DMS 273 (cell line): Measurements from ENCODE around the gene SKP1.

Experiments used
- DNase-seq: peaks from one replicate; lab custom pipeline; 2025; ENCODE audit not compliant: unreplicated experiment; lab: John Stamatoyannopoulos, UW

Gene SKP1

DNA sequence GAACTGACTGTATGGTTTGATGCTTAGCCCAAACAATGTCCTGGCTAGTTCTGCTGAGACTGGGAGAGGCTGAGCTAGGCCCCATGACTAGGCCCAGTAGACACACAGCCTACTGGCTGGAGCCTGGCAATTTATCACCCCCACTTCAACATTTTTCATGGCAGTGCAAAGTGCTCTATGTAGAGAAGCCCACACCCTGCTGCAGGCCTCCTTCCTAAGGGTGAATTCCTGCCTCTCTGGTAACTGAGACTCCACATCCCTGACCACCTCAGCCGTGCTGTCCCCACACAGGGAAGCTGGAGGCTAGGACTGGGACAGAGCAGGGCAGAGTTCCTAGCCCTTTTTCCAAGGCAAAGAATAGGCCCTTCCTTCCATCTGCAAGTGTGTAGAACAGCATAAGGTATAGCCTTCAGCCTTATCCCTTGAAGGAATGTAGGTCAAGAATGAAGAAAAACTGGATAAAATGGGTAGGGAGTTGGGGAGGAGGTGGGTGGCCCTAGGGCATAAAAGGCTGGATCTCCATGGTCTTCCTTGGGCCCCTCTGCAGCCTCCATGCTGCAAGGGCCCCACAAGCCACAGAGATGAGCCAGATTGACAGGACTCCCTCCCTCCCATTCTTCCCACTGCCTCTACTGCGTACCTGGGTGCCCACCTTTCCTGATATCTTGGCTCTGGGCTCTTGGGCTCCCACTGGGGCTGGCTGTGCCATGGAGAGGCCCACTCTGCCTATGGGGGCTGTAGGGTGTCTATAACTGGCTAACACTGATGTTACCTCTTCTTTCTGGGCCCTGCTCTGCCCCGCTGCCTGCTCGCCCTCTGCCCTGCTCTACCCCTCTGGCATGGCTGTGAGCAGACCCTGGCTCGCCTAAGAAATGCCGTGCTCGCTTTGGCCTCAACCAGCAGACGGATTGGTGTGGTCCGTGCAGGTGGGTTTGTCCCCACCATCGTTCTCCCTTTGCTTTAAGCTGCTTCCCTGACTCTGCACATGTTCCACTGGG is 32.5 kb downstream of the SKP1 start:
- no peak for DNase-seq

DNA sequence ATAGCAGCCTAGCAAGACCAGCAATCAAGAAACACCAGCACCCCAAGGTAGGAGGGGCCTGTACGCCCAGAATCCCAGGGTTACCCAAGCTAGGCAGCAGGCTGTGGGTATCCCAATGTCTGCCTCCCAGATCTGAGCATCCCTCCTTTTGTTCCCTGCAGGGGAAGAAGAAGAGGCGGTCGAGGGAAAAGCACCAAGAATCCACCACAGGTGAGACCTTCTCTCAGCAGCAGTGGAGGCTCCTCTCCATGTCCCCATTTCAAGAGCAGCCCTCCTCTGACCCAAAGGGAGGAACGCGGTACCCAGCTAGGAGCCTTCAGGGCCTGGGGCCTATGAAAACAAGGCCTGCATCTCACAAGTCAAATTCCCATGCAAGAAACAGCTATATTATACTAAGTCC is 33.3 kb downstream of the SKP1 start:
- DNase-seq, result no peak

DNA sequence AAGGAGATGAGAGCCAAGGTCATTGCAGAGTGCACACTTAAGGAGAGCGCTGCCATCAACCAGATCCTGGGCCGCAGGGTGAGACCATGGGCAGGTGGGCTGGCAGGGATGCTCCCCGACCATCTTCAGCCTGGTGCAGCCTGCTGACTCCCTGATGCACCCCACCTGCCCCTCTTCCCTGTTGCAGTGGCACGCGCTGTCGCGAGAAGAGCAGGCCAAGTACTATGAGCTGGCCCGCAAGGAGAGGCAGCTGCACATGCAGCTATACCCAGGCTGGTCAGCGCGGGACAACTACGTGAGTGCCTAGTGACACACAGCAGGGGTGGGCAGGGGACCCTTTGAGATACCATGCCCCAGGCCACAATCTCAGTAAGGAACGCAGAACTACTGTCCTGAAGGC is 33.9 kb downstream of the SKP1 start:
- DNase-seq, result no peak

DNA sequence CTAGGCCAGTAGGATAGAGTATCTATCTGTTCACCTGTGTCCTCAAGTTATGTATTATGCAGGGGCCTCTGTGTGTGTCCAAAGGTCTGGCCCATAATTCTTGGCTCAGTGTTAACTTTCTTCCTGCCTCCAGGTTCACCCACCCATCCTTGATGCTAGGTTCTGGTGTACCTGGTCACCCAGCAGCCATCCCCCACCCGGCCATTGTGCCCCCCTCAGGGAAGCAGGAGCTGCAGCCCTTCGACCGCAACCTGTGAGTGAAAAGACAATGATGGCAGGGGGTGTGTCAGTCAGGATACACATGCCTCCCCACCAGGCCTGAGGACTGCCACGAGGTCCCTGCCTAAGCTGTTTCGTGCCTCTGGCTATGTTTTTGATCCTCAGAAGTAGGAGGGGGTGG is 34.7 kb downstream of the SKP1 start:
- no peak for DNase-seq

DNA sequence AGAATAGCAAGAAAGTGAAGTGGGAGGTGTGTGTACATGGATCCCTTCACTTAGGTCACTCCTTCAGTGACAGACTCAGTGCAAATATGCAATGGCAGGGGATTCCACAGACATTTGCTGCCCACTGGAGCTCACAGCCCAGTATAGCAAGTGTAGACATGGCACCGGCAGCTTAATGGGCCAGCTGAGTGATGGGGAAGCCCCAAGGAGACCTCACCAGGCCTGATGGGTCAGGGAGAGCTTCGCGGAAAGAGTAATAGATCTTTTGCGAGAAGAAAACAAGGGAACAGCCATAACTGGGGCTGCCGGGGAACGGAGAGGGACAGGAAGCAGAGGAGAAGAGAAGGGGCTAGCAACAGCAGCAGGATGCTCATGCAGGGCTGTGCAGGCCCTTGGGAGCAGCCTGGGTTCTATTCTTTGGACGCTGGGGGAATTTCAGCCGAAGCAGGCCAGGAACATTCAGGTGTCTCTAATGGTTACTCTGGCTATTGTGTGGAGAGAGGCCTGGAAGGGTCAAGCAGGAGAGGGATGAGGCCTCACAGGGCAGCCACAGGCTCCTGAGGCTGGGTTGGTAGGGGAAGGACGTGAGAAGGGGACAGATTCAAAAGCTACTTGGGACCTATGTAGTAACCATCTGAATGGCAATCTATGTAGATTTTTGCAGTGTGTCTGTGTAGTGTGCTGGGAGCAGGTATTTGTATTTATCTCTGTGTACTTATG is 35.3 kb downstream of the SKP1 start:
- peak; percentile 50 for DNase-seq

DNA sequence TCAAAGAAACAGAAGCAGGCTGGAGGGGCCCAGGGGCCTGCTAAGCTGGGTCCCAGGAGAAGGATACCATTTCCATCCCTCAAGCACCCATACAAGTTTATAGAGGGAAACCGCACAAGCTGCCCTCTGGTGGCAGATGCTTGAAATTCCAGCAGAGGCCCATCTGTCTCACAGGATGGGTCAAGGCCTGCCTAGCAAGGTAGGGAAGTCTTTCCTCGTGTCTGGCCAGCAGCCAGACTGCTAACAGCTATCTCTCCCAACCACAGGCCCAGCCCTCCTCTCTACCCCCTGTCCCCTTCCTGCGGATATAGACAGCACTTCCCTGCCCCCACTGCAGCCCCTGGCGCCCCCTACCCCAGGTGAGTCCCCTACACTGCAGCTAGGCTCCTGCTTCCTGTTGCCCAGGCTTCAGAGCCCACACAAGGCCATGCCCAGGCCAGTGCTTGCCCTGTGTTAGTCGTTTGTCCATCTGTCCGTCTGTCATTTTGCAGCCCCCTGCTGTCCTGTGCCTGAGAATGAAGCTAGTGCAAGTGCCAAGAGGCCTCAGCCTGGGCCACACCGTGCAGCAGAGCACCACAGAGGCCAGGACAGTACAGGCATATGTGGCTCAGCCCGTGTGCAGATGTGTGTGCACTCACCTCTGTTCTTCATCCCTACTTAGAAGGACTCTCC is 36.1 kb downstream of the SKP1 start:
- peak; percentile 96 for DNase-seq

DNA sequence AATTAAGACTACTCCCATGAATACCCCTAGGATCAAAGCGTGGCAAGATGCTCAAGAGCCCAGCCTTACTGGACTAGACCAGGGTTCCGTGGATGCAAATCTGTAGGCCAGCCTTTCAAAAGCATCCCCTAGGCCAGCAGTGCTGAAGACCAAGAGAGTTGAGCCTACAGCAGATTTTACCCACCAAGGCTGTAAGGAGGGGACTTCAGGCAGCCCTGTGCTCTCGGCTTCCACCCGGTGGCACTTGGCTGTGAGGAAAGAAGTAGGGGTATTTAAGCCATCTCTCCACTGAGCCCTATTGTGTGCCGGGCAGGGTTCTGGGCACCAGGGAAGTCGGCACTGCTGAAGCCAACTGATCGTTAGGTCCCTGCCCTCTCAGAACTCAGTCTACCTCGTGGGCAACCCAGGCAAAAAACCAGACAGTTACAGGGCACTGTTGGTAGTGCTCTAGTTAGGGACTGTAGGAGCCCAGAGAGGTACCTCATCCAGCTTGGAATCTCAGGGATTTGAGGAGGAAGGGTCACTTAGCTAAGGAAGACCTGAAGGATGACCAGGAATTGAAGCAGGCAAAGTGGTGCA is 36.8 kb downstream of the SKP1 start:
- DNase-seq, result no peak

DNA sequence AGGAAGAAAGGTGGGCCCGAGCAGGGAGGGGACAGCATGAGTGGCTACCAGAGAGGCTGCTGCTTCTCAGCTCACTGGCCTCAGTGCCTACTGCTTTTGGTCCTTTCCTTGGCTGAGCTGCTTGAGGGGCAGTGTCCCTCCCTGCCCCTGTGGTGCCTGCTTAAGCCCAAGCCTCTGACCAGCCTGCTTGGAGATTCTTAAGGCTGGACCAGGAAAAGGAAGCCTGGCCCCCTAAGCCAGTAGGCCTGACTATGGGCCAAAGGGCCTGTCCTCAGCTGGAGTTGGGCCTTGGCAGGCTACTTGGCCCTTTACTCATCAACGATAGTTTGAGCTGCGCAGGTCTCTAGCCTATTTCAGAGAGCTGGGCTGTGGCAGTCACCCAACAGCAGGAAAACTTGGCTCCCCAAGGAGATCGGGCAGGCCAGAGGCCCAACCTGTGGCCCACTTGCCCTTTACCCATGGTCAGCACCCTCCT is 37.3 kb downstream of the SKP1 start:
- no peak for DNase-seq

DNA sequence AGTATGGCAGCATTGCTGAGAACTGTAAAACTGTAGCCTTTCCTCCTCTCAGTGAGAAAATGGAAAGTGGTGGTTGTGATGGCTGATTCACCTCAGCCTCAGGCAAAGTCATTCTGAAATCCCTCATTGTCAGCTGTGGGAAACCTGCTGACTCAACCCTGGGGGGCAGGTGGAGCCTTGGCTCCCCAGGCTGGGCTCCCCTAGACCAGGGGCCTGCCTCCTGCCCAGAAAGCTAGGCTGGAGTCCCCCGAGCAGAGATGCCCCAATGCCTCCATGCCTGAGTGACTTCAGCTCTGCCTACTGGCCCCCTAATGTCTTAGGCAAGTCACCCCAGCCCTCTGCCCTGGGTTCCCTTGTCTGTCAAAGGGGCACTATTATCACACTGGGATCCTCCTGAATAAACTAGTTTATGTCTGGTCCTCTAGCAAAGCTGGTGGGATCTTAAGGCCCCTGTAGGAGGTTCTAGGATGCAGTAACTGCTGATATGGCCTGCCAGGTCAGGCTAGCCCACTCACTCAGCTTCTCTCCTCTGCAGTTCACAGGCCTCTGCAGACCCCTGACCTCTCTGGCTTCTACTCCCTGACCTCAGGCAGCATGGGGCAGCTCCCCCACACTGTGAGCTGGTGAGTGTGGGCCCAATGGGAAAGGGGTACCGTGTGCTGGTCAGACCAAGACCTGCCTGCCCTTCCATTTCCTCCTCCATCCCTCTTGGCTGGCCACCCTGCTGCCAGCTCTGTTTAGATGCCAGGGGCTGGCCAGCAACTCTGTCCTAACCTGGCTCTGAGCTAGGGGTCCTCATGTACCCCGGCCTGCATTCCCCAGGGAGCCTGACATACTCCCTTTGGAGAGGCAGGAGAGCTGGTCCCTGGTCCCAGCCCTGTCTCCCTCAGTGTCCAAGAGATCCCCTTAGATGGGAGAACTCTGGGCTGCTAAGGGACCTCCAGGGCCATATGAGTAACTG is 38.1 kb downstream of the SKP1 start:
- no peak for DNase-seq

DNA sequence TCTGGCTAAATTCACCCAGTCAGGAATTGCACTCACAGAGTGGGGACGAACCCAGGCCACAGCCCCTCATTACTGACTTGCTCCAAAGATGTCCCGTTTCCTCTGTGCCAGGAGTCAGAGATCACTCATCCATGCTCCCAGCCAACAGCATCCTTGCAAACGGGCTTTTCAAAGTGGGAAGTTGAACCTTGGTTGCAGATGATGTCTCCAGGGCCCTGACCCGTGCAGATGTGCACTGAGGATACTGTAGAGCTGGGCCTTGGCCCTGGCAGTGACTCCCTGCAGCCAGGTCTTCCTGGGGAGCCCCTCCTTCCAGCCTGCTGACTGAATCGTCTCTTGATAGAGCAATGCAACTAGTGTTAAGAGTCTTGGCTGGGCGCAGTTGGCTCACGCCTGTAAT is 40.0 kb downstream of the SKP1 start:
- no peak for DNase-seq

DNA sequence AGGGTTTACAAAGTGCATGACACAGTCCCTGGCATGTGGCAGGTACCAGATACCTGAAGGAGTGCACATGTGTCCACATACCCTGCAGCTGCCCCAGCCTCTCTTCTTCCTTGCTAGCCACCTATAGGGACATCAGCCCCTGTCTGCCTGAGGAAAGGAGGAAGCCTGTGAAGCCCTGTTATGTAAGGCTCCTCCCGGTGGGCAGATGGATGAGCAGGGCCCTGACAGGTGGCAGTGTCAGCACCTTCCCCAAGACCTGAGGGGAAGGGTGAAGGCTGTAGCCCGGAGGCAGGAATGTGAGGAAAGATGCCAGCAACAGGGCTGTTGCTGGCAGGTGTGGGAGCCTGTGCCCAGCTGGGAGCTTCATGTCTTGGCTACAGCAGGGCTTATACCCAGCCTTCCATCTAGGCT is 40.5 kb downstream of the SKP1 start:
- DNase-seq, result peak; percentile 26

DNA sequence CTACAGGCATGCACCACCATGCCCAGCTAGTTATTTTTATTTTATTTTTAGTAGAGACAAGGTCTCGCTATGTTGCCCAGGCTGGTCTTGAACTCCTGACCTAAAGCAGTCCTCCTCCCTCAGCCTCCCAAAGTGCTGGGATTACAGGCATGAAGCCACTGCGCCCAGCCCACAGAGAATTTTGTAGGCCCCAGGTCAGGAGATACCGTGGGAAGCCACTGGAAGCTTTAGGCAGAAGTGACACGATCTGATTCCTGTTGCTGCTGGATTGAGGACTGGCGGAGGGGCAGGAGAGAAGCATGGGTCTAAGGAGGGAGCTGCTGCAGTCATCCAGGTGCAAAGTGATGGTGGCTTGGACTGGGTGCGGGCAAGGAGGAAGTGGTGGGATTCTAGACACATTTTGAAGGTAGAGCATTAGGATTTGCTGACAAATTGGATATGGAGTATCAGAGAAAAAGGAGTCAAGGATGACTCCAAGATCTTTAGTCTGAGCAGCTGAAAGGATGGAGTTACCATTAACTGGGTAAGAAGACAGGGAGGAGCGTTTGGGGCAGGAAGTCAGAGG is 41.6 kb downstream of the SKP1 start:
- no peak for DNase-seq

DNA sequence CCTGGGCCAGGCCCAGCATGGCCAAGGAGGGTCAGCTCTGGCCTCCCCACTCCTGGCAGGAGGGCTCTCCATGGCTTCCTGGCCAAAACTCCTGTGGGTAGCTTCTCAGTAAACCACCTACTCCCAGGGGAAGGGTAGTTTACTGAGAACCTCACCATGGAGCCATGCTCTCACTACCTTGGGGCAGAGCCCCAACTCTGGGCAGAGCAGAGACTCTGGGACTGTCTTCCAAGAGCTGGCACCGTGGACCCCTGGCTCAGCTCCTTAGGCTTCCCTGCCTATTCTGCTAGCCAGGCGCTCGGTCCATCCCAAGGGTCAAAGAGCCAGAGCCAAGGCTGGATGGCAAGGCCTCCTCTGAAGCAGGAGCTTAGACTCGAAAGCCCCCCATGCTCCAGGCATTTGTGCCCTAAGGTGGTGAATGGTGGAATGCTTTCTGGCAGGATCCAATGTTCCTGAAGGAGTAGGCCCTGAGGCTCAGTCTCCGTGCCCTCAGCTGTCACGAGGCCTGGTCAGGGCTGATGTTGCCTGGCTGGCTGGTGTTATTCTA is 42.7 kb downstream of the SKP1 start:
- no peak for DNase-seq

DNA sequence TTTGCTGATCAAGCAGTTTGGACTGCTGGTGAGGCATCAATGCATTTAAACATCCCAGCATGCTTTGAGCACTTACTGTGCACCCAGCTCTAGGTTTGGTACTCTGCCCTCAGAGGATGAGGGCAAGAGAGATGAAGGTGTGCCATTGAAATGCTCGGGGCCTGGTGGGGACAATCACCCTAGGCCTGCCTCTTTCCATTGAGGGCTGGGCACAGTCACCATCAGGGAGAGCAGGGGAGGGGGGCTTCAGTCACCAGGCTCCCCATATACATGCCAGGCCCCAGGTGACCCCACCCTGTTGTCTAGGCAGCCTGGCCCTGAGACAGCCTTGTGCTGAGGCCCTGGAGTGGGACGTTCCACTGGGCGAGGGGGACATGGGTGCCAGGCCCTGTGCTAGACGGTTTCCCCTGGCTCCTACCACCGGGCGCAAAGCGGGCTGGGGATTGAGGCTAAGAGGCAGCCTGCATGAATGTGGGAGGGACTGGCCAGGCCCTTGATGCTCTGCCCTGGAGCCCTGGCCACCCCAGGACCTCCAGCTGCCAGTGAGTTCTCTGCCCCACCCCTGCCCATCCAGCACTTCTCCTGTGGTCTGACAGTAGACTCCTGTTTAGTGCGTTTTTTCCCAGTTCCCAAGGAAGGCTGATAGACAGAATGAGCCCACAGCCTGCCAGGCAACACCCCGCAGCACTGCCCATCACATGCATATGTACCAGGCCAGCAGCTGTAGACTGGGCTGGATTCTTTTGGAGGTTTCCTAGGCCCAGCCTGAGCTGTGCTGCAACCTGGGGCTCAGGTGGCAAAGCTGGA is 43.4 kb downstream of the SKP1 start:
- DNase-seq, result no peak

DNA sequence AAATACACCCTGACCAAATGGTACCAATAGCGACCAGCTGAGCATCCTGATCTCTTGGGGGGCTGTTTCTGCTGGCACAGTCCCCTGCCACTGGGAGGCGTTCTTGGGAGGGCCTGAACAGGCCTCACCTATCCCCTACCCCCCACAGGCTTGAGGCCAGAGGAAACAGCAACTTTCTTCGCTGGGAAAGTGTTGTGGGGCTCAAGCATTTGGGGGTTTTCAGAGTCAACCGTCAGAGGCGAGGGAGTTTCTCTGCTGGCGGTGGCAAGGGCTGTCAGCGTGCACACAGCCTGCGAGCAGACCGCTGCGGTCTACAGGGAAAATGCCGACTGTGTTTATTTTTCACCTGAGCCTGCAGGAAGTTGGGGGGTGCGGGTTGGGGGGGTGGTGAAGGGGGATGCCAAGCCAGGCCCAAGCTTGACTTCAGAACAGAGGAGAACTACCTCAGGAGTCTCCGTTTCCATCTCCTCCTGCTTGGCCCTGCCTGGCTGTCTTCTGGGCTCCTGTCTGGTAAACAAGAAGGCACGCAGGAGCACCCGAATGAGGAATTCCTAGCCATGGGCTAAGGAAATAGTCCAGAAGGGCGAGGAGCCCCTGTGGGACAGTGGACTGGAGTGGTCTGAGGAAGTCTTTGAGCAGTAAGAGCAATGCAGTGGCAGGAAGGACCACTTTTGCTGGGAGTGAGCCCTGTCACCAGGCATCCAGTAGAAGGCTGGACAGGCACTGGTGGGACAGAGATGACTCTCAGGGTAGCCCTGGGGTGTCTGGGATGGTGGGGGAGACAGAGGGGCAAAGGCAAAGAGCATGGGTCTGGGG is 44.2 kb downstream of the SKP1 start:
- DNase-seq, result no peak

DNA sequence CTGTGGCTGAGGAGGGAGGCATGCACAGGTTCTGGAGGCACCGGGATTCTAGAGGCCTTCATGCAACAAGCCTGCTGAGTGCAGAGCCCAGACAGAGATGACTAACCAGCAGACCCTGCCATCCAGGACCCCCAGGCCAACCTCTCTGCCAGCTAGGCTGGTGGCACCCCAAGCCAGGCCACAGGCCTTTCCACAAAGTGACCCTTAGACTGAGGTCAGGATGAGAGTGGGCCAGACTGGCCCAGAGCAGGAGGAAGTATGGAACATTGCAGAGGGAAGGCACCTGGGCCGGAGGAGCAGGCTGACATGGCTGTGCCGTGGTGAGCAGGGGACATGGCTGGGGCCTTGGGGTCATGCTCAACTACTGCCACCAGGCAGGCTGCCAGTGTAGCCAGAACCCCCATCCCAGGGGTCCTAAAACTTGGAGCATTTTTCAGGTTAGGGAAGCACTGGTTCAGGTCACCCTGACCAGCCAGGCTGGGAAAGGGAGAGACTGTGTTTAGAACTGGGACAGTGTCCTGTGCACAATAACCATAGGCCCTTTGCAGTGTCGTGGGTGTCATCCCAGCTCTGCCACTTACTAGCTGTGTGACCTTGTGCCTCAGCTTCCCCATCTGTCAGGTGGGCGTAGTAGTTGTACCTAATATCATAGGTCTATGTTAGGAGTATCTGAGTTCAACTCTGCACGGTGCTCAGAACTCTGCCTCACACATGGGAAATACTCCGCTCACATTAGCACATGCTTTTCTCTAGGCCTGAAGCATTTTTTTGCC is 45.0 kb downstream of the SKP1 start:
- DNase-seq, result no peak

DNA sequence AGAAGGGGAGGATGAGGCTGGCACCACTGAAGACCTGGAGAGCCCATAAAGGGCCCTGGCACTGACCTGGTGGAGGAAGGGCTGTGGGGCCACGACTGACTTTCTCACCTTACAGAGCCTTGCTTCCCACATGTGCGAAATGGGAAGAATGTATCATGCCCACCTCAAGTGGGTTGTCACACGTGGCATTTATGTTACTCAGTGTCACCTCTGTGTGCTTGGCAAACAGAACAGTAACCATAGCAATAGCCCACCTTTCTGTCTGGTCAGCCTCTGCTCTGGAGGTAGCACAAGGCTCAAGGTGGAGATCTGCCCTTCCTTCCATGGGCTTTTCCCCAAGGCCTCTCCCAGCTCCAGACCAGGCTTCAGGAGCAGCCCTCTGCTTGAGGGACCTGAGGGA is 45.6 kb downstream of the SKP1 start:
- DNase-seq, result no peak
